OCI-LY7 (cell line): ENCODE data around the gene HEY2.

Experiments
- CTCF ChIP-seq: fragments of 200-600 bp; sonication (generic); conservative IDR thresholded peaks from 2 replicates; pipeline ENCODE4 v1.5.1; 2014; ENCODE audit warnings: mild to moderate bottlenecking, antibody characterized with exemption, low read length, moderate library complexity, mixed read lengths
- EZH2phosphoT487 ChIP-seq: fragments of 200-600 bp; sonication (generic); IDR thresholded peaks from 2 replicates; pipeline ENCODE4 v1.6.1; 2018; ENCODE audit warnings: low read depth, borderline replicate concordance, mild to moderate bottlenecking, mixed run types, antibody characterized with exemption, low read length, moderate library complexity, mixed read lengths

GRCh38 chr6:125809570-125810170, 60.2 kb downstream of the HEY2 start:
- TF ChIP-seq CTCF, result no peak
- TF ChIP-seq EZH2phosphoT487, result no peak
